ENCODE measurements around the gene OPTC. TPM values are rescaled to one million over a fixed set of nuclear protein-coding genes. Genes with fewer than 3 reads are reported as not detected.

The OPTC gene
- total and polyA plus RNA-seq, 10 donors, result not detected

DNA sequence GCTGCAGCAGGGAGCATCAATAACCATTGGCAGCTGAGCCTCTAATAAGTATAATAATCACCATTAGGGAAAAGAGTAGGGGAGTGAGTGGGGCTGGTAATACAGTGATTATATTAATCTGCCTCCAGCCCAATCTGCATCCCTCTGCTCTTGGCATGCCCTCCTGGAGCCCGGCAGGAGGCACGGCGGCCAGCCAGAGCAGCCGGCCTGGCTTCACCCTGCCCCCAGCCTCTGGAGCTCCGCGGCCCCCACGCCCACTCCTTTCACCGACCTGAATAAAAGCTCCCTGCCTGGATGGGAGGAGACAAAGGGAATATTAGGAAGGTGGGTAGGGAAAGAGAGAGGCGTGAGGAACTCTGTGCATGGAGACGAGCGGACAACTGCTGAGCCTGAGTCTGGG, 28.3 kb downstream of the OPTC start:
- no peaks in the 10 kb centered on the region for H3K9me3 ChIP-seq
- H3K4me1 ChIP-seq, result peaks cover 0 to 33% (median 11%) of the 10 kb centered on the region in 6 donors
- 87 to 94% (median 90%) methylated on average over 11 of the region's 11 CpGs for WGBS, 5 donors
- no peaks in the 10 kb centered on the region for H3K36me3 ChIP-seq
- intact Hi-C loops (cut with DNase I; ENCODE audit: low total_unique reads), result no loop called here
- no peak overlapping the region for H3K4me3 ChIP-seq
- no peak for DNase-seq
- no peak overlapping the region for H3K27ac ChIP-seq
- peaks cover 0 to 45% (median 0%) of the 10 kb centered on the region in 7 donors for H3K27me3 ChIP-seq (replicated peaks in 1 of 7)
- TF ChIP-seq, protein P1, sequence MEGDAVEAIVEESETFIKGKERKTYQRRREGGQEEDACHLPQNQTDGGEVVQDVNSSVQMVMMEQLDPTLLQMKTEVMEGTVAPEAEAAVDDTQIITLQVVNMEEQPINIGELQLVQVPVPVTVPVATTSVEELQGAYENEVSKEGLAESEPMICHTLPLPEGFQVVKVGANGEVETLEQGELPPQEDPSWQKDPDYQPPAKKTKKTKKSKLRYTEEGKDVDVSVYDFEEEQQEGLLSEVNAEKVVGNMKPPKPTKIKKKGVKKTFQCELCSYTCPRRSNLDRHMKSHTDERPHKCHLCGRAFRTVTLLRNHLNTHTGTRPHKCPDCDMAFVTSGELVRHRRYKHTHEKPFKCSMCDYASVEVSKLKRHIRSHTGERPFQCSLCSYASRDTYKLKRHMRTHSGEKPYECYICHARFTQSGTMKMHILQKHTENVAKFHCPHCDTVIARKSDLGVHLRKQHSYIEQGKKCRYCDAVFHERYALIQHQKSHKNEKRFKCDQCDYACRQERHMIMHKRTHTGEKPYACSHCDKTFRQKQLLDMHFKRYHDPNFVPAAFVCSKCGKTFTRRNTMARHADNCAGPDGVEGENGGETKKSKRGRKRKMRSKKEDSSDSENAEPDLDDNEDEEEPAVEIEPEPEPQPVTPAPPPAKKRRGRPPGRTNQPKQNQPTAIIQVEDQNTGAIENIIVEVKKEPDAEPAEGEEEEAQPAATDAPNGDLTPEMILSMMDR (IDR thresholded peaks at IDR 0.05 in 8 of 11, conservative IDR thresholded peaks at IDR 0.05 in 3 of 11), result no peak
- TF ChIP-seq POLR2A (IDR thresholded peaks at IDR 0.05), result no peak
- TF ChIP-seq POLR2AphosphoS5 (IDR thresholded peaks at IDR 0.05), result no peak

DNA sequence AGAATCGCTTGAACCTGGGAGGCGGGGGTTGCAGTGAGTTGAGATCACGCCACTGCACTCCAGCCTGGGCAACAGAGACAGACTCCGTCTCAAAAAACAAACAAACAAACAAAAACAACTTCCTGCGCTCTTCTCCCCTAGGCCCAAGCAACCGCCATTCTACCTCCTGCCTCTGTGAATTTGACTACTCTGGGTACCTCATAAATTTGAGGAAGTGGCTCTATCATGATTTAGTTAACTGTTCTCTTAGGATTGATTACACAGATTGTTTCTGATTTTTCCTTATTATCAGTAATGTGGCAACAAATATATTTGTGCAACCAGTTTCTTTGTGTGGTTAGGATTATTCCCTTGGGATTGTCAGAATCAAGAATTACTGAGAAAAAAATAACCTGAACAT, 29.7 kb downstream of the OPTC start:
- WGBS, 5 donors, result 88 to 96% (median 93%) methylated on average over 6 of the region's 6 CpGs
- Histone ChIP-seq H3K36me3 (no peaks in the 10 kb centered on the region), H3K27ac (no peak overlapping the region), H3K27me3 (replicated peaks in 1 of 7) (peaks cover 0 to 31% (median 0%) of the 10 kb centered on the region in 7 donors), H3K4me1 (peaks cover 0 to 33% (median 11%) of the 10 kb centered on the region in 6 donors), H3K9me3 (no peaks in the 10 kb centered on the region), H3K4me3 (no peak overlapping the region)
- intact Hi-C loops (cut with DNase I; ENCODE audit: low total_unique reads), result no loop called here
- TF ChIP-seq, protein P1 (IDR thresholded peaks at IDR 0.05 in 8 of 11, conservative IDR thresholded peaks at IDR 0.05 in 3 of 11), result no peak
- TF ChIP-seq POLR2A (IDR thresholded peaks at IDR 0.05) (no peak), POLR2AphosphoS5 (IDR thresholded peaks at IDR 0.05) (no peak)
- no peak for DNase-seq

DNA sequence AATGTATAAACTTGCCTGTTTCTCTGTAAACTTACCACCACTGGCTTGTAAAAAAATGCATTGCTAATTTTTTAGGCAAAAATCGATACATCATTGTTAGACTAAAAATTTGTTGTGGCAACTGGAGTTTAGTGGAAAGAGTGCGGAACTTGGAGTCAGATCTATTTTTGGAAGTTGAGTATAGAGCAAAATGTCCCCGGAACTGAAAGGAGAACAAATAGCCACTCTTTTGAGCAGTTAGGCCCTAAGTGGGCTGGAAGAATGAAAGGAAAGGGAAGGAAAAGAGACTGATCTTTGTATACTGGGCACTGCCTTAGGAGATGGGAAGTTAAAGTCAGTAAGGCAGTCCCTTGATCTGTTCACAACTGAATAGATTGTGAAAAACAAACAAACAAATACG, 30.2 kb downstream of the OPTC start:
- TF ChIP-seq, protein P1 (IDR thresholded peaks at IDR 0.05 in 8 of 11, conservative IDR thresholded peaks at IDR 0.05 in 3 of 11), result no peak
- no peak for TF ChIP-seq POLR2A (IDR thresholded peaks at IDR 0.05)
- no peak for TF ChIP-seq POLR2AphosphoS5 (IDR thresholded peaks at IDR 0.05)
- peaks cover 0 to 33% (median 11%) of the 10 kb centered on the region in 6 donors for H3K4me1 ChIP-seq
- H3K27ac ChIP-seq, result peak overlapping the region in 1 of 8 donors; percentile 31
- DNase-seq, result no peak
- WGBS, 5 donors, result 74 to 82% (median 80%) methylated on average over 4 of the region's 4 CpGs
- no peaks in the 10 kb centered on the region for H3K36me3 ChIP-seq
- no peaks in the 10 kb centered on the region for H3K9me3 ChIP-seq
- H3K27me3 ChIP-seq (replicated peaks in 1 of 7), result peaks cover 0 to 31% (median 0%) of the 10 kb centered on the region in 7 donors
- H3K4me3 ChIP-seq, result no peak overlapping the region
- intact Hi-C loops (cut with DNase I; ENCODE audit: low total_unique reads), result no loop called here

DNA sequence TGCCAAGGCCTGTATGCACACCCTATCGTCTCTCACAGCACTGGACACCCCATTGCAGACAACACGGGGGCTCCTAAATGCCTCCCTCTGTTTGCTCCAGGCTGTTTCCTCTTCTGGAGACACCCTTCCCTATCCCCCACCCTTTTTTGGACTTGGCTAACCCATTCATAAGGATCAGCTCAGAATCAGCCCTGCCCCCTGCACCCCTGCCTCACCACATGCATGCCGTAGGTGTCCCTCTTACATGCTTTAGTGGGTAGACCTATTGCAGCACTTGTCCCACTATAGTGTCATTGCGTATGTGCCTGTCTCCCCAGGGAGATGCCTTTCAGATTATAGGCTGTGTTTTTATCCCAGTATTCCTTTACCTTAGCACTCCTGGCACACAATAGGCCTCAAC, 30.9 kb downstream of the OPTC start:
- H3K4me1 ChIP-seq, result peaks cover 0 to 33% (median 11%) of the 10 kb centered on the region in 6 donors
- no peak for DNase-seq
- H3K9me3 ChIP-seq, result no peaks in the 10 kb centered on the region
- peak overlapping the region in 1 of 8 donors; percentile 31 for H3K27ac ChIP-seq
- intact Hi-C loops (cut with DNase I; ENCODE audit: low total_unique reads), result no loop called here
- WGBS, 5 donors, result 84 to 95% (median 90%) methylated on average over 4 of the region's 4 CpGs
- H3K4me3 ChIP-seq, result no peak overlapping the region
- H3K27me3 ChIP-seq (replicated peaks in 1 of 7), result peaks cover 0 to 31% (median 0%) of the 10 kb centered on the region in 7 donors
- TF ChIP-seq POLR2A (IDR thresholded peaks at IDR 0.05) (no peak), POLR2AphosphoS5 (IDR thresholded peaks at IDR 0.05) (no peak)
- no peaks in the 10 kb centered on the region for H3K36me3 ChIP-seq

DNA sequence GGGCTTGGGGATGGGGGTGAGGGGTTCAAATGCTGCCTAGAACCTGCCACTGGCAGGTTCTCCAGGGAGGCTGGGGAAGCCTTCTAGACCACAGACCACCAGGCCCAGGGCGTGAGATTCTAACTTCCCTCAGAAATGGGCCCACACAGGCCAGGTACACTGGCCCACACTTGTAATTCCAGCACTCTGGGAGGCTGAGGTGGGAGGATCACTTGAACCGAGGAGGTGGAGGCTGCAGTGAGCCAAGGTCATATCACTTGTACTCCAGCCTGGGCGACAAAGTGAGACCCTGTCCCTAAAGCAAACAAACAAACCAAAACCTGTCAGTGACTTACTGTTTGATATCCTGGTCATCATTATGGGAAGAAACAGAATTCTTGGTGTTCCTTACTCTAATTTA, 31.7 kb downstream of the OPTC start:
- Histone ChIP-seq H3K4me3 (no peak overlapping the region), H3K36me3 (no peaks in the 10 kb centered on the region), H3K4me1 (peaks cover 0 to 31% (median 9%) of the 10 kb centered on the region in 6 donors), H3K9me3 (no peaks in the 10 kb centered on the region), H3K27me3 (replicated peaks in 1 of 7) (peaks cover 0 to 31% (median 0%) of the 10 kb centered on the region in 7 donors), H3K27ac (no peak overlapping the region)
- 76 to 91% (median 85%) methylated on average over 3 of the region's 3 CpGs for WGBS, 5 donors
- intact Hi-C loops (cut with DNase I; ENCODE audit: low total_unique reads), result no loop called here
- TF ChIP-seq POLR2AphosphoS5 (IDR thresholded peaks at IDR 0.05) (no peak), POLR2A (IDR thresholded peaks at IDR 0.05) (no peak)
- TF ChIP-seq, protein P1 (IDR thresholded peaks at IDR 0.05 in 8 of 11, conservative IDR thresholded peaks at IDR 0.05 in 3 of 11), result no peak
- DNase-seq, result no peak
